ENCODE results near the gene SIRPB1. TPM values are rescaled to one million over a fixed set of nuclear protein-coding genes. Genes with fewer than 3 reads are reported as not detected.

Gene SIRPB1
- total RNA-seq, 4 donors from 2014 or later, result 4.2 to 48.3 (median 6.2) TPM; not detected in 1

- TF ChIP-seq, protein P1, sequence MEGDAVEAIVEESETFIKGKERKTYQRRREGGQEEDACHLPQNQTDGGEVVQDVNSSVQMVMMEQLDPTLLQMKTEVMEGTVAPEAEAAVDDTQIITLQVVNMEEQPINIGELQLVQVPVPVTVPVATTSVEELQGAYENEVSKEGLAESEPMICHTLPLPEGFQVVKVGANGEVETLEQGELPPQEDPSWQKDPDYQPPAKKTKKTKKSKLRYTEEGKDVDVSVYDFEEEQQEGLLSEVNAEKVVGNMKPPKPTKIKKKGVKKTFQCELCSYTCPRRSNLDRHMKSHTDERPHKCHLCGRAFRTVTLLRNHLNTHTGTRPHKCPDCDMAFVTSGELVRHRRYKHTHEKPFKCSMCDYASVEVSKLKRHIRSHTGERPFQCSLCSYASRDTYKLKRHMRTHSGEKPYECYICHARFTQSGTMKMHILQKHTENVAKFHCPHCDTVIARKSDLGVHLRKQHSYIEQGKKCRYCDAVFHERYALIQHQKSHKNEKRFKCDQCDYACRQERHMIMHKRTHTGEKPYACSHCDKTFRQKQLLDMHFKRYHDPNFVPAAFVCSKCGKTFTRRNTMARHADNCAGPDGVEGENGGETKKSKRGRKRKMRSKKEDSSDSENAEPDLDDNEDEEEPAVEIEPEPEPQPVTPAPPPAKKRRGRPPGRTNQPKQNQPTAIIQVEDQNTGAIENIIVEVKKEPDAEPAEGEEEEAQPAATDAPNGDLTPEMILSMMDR (IDR thresholded peaks at IDR 0.05; ENCODE audit: low read depth), result no peak
Measured at GRCh38 chr20:1635291-1635979, 15.6 kb upstream of the SIRPB1 start.

DNA sequence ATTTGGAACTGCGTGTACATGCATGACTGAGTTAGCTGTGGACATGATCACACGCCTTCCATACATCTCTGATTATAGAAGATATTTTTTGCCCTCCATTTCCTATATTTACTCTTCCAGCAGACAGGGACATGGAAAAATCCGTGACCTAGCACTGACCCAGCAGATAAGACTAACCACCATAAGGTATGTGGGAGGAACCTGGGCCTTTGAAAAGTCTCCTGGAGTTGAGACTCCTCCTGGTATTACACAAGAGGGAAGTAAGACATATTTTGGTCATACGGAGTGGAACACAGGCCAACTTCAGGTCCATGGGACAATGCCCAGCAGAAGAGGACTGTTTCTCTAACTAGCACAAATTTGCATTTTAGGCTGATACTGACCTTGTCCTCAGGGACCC, 13.7 kb upstream of the SIRPB1 start:
- TF ChIP-seq, protein P1 (IDR thresholded peaks at IDR 0.05; ENCODE audit: low read depth), result no peak

GRCh38 chr20:1632178-1632577, 12.4 kb upstream of the SIRPB1 start:
- TF ChIP-seq, protein P1 (IDR thresholded peaks at IDR 0.05; ENCODE audit: low read depth), result no peak

- TF ChIP-seq, protein P1 (IDR thresholded peaks at IDR 0.05; ENCODE audit: low read depth), result no peak
Measured at GRCh38 chr20:1631309-1632151, 11.7 kb upstream of the SIRPB1 start.

DNA sequence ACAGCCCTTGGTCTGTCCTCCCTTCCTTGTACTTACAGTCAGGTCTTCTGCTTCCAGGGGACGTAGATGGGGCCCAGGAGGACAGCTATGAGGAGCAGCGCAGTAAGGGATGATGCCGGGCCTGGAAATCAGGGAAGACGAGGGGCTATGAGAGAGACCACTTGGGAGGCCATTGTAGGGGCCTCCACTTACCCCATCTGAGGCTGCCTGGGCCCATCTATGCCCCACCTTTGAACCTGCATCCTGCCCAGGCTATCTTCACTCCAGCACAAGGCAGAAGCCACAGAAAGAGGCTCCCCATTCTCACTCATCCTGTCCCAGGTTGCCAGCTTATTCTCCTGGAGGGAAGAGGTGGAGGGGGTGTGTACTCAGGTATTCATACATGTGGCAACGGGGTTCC, 10.4 kb upstream of the SIRPB1 start:
- TF ChIP-seq, protein P1 (IDR thresholded peaks at IDR 0.05; ENCODE audit: low read depth), result no peak

DNA sequence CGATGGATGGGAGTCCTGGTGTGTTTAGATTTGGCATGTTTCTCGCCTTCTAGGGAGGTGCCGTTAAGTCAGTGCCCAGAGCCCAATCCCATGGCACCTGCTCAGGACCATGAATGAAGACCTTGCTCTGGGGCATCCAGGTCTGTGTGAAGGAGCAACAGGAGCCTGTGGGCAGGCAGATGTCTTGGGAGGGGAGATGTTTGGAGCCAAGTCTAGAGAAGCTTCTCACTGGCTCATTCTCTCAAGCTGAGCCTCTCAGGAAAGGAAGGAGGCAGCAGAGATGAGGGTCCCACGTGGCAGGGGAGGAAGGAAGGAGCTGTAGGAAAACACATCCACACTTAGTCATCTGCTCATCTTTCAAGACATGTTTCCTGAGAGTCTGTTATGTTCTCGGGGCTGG, 9.5 kb upstream of the SIRPB1 start:
- TF ChIP-seq, protein P1 (IDR thresholded peaks at IDR 0.05; ENCODE audit: low read depth), result no peak

DNA sequence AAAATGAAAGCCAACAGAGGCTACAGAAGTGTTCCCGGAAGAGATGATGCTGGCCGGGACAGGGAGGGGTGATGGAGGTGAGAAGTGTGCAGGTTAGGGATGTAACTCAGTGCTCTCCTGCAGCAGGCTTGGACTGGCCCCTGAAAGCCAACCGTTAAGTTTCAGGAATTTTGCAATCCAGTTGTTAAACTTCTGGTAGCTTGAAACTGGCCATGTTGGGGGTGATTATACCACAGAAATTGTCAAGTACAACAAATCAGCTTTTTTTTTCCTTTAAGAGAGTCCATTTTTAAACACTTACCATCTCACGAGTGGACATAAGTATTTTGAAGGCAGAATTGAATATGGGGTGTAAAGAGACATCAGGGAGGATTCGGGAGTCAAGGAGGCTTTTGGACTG, 8.8 kb upstream of the SIRPB1 start:
- TF ChIP-seq, protein P1 (IDR thresholded peaks at IDR 0.05; ENCODE audit: low read depth), result no peak
